Bone marrow (tissue), 2 donors: Measurements from ENCODE around the gene ADCK1.
"Not testable (repeated sequence)": the region's sequence is repeated elsewhere in the genome, so short reads cannot be mapped to it uniquely, and the experiment has no call there.

Experiments used
- DNase-seq, 2 donors: peaks; one replicate each; lab custom pipeline; 2025; lab: John Stamatoyannopoulos, UW

ADCK1 gene

GRCh38 chr14:77903221-77903620, 103.3 kb downstream of the ADCK1 start:
- DNase-seq = no peak

DNA sequence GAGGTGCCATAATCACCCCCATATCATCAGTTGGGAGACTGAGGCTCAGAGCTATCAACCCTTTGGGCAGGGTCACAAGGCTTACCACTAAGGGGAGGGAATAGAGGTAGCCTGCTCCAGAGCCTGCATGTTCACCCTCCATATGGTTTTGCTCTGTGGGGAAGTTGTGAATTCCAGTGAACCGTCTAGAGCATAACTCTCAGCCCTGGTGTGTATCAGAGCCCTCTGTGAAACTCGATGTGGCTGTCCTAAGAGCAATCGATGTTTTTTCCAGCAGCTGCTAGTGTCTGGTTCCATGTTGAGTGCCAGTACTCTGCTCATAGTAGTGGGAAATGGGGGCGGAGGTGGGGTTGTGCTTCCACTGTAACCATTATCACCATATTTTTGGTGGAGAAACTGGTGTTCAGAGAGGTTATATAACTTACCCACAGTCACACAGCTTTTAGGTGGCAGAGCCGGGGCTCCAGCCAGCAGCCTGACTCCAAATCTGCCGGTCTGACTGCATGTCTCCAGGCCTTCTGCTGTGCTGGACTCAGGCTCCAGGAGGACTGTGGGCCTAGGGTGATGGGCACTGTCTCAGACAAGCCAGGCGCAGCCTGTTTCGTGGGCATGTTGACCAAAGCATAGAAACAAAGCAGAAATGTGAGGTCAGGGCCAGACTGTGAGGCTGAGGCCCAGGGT, 104.2 kb downstream of the ADCK1 start:
- DNase-seq = no peak

DNA sequence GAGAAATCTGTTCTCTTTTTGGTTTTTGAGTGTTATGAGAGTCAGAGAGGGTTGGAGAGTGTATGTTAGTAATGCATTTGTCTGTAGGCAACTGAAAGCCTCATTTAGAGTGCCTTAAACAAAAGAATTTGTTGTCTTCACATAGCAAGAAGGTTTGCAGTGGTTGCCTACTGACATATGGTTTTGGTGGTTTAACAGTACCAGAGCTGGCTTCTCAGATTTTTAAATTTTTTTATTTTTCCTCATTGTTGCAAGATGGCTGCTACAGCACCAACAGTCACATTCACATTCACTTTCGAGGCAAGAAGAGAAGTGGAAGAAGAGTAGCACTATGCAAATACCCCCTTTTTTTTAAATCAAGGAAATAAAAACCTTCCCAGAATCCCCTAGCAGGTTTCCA, 106.5 kb downstream of the ADCK1 start:
- no peak for DNase-seq

- DNase-seq = no peak
Observed at GRCh38 chr14:77908847-77909246, 108.9 kb downstream of the ADCK1 start.

DNA sequence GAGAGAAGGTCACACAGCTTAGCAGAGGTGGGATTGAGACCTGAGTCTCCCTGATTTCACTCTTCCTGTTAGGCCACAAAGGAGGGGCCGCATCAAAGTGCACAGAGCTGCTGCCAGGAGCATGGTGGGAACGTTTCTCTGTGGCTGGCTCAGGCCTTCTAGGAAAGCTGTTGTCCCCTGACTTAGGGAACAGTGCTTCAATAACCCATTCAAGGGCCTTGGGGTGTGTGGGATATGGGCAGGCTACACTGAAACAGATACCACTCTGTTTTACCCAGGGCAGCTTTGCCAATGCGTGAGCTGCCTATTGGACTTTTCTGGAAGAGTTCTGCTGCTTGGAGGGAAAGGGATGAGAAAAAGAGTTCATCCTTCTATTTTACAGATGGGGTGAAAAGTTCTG, 110.0 kb downstream of the ADCK1 start:
- no peak for DNase-seq

- no peak for DNase-seq
Observed at GRCh38 chr14:77910506-77910905, 110.6 kb downstream of the ADCK1 start.

DNA sequence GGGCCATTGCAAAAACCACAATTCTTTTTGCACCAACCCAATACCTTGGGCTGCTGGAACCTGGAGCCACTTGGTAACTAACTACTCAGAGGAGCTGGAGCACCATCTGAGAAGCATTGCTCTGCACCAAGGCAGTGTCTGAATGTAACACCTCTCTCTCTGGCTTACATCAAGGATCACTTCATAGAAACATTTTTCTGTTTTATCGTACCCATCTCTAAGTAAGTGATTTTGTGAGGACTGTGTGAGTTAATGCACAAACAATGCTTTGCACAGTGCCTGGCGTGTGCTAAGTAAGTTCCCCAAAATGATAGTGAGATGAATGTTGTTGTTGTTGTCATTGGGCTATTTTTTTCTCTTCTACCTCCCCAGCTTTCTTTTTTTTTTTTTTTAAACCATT, 111.4 kb downstream of the ADCK1 start:
- DNase-seq = no peak

DNA sequence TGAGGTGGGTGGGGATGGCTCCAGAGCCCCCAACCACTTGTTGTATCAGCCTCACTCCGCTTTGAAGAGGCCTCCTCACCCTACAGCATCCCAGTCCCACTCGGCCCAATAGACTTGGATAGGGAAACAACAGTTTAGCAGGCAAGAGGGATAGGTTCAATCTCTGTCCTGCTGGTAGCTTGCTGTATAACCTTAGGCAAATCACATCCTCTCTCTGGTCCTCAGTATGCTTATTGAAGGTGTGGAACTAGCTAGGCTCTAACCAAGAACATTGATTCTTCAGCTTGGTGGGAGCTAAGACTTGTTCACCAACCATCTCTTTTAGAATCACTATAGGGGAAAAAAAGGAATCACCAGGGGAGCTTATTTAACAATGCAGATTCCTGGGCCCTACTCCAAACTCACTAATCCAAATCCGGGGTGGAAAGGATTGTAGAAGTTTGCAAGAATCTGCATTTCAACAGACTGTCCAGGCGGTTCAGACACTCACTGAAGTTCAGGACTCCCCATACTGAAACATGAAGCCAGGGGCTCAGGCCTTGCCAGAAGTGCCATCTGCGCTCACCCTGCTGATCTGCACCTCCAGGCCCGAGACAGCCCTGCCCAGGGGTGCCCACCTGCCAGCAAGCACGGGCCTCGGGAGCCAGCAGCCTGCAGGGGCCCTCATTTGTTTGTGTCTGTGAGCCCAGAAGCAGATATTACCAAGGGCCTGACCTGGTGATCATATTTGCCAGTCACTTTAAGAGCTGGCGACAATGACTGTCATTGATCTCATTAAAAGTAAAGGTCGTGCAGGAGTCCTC, 113.0 kb downstream of the ADCK1 start:
- no peak for DNase-seq

DNA sequence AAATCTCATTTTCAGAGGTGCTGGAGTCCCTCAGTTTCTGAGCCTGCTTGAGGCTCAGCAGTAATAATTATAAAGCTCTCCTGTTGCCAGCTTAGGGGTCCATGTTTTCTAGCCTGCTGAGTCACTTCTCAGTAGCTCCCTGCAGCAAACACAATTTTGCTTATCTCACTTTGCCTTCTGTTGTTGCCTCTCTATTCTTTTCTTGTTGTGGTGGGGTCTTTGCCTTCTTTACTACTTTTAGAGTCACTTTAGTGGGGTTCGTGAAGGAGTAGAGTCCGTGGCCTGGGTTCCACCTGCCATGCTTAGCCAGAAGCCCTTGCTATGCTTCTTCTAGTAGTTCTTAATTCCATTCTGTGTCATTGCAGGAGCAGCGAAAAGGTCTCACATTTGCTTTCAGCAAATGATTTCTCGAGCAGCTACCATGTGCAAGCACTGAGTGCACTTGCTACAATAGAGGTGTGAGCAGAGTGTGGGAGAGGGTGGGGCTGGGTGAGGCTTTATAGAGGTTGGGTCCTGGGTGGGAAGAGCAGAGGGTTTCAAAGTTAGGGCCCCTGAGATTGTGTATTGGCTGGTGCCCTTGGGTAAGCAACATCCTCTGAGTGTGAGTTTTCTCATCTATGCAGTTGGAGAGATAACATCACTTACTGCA, 114.3 kb downstream of the ADCK1 start:
- DNase-seq = no peak

- DNase-seq = not testable (repeated sequence)
Observed at GRCh38 chr14:77915390-77915789, 115.5 kb downstream of the ADCK1 start.

GRCh38 chr14:77917491-77918201, 117.7 kb downstream of the ADCK1 start:
- DNase-seq = no peak

DNA sequence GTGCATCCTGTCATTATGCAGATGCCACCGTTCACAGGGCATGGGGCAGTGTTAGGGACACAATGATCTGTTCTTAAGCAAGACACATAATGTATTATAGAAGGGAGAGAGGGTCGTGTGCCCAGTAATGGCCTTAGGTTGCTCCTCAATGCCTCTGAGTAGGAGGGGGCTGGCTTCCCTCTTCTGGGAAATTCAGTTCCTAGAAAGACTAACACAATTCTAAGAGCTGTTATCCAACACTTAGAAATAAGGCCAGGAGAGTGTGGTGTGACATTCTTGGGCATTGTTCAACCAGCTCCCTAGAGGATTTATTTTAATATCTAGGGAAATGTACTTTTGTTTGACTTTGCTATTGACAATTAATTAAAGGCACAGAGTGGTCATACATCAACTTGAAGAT, 118.5 kb downstream of the ADCK1 start:
- DNase-seq = no peak

GRCh38 chr14:77920312-77920711, 120.4 kb downstream of the ADCK1 start:
- no peak for DNase-seq

GRCh38 chr14:77921818-77922217, 121.9 kb downstream of the ADCK1 start:
- DNase-seq = no peak

DNA sequence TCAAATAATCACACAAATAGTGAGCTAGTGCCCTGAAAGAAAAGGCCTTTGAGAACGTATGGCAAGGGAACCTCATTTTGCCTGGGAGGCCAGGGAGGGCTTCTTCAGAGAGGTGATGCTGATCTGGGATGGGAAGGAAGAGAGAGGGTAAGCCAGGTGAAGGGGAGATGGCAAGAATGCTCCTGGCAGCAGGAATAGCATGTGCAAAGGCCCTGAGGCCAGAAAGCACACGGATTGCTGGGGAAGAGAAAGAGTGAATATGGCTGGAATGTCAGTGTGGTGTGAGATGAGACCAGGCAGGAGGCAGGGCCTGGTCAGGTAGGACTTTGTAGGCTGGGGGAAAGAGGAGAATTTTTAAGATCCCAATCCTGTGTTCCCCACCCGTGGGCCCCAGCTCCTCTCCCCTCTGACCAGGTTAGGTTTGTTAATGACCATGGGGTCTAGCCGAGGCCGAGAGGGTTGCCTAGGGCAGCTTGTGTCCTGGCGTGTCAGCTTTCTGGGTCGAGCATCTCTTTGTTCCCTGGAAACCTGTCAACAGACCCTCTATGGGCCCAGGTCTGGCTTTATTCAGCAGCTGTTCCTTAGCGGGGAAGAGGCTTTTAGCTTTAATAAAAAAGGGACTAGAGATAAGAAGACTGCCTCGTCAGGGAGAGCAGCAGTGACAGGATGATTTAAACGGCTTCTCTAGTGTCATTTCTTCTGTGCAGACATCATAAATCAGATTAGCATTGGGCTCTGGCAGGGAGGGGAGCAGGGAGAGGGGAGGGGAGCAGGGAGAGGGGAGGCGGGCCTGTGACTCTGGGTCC, 123.4 kb downstream of the ADCK1 start:
- DNase-seq = no peak

DNA sequence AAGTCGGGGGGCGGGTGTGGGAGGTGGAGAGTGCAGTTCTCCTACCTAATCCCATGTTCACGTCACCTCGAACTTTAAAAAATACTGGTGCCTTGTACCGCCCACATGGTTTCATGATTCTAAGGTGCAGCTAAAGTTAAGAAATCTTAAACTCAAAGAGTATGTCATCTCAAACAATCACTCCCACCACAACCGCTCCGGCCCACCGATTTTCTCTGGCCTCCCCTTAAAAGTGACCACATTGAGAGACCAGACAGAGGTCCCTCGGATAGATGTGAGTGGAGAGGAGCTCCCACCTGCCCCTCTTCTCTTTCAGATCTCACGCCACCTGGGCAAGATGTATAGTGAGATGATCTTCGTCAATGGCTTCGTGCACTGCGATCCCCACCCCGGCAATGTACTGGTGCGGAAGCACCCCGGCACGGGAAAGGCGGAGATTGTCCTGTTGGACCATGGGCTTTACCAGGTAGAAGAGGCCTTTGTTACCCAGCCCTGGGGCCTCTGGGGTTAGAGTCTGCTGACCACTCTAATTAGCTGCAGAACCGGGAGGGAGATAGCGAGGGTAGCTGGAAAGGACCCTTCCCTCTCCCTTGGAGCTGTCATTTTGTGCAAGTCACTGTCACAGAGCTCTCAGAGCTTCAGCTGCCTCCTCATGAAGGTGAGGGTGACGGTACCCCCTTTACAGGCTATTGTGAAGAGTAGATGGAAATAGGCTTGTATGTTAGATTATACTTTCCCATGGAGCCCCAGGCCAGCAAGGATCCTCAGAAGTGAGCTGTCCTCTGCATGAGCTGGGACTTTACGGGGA, 124.4 kb downstream of the ADCK1 start:
- no peak for DNase-seq

GRCh38 chr14:77926942-77927341, 127.0 kb downstream of the ADCK1 start:
- DNase-seq = no peak

DNA sequence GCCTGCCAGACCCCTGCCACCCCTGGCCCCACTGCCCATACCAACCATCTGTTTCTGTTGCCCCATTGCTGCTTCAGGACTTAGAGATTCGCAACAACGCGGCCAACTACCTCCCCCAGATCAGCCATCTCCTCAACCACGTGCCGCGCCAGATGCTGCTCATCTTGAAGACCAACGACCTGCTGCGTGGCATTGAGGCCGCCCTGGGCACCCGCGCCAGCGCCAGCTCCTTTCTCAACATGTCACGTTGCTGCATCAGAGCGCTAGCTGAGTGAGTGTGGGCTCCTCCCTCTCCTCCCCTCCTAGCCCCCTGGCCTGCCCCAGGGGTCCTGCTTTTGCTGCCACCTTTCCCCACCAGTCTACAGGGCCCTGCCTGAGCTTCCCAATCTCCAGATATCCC, 131.5 kb downstream of the ADCK1 start:
- no peak for DNase-seq

DNA sequence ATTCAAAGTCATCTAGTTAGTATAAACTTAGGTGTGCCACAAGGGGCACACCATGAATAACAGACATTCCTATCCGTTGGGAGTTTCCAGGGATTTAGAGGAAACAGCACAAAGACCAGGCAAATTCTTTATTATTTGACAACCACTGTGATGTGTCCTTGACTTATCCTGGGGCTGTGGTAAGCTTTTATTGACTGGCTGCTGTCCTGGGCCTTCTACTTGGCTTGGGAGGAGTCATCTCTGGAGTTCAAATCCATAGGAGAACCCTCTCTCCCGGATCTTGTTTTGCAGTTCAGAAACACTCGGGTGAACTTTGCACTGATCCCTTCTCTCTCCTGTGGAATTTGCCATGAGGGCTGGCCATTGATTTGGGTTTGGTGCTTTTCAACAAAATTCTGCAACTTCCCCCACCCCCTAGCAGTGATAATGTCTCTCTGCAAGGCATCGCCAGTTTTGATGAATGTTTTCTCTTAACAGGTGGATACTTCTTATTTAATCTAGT, 136.3 kb downstream of the ADCK1 start:
- no peak for DNase-seq

DNA sequence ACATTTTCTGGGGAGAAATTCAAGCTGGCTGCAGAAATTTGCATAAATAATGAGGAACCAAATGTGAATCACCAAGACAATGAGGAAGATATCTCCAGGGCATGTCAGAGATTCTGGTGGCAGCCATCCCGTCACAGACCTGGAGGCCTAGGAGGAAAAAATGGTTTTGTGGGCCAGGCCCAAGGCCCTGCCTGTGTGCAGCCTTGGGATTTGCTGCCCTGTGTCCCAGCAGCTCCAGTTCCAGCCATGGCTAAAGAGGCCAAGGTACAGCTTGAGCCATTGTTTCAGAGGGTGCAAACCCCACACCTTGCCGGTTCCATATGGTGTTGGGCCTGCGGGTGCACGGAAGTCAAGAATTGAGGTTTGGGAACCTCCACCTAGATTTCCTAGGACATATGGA, 147.5 kb downstream of the ADCK1 start:
- no peak for DNase-seq
